ENCODE measurements around the gene RAB3D.

The RAB3D gene

DNA sequence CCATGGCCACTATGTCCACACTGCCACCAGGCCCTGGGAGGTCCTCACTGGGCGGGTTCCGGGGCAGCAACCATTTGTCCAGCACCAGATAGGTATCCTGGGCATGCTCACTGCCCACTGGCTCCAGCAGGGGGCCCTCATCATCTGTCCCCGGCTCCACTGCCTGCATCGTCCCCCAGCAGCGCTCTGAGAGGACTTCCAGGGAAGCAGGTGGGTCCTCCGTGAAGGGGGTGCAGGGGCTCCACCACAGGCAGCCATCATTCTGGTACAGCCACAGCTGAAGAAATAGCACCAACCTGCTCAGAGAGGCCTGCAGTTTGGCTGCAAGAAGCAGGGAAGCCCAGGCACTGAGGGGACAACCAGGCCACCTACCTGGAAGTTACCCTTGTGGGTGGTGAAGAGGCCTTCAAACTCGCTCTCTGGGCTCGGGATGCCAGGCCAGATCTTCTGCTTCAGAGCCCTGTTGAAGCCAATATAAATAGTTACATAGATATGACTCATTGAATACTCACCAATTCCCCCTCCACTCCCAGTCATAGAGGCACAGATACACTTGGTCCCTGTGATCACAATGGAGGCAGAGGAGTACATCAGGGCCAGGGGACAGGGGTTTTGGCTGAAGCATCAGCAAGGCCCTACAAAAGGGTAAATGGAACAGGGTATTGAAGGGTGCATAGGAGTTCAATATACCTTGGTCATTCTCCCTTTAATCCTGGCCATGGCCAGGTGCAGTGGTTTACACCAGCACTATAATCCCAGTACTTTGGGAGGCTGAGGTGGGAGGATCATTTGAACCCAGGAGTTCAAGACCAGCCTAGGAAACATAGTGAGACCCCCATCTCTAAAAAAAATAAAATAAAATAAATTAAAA lies 39.1 kb upstream of the RAB3D start:
- Histone ChIP-seq H3K79me1 (ENCODE audit: low read length) (peaks cover 7% of the 10 kb centered on the region), H3K14ac (ENCODE audit: low read length) (no peak overlapping the region), H2AFZ (ENCODE audit: insufficient read depth, low read length, poor library complexity) (no peak overlapping the region), H4K8ac (ENCODE audit: low read depth, low read length) (no peak overlapping the region), H3K18ac (ENCODE audit: low read length) (no peak overlapping the region), H4K91ac (ENCODE audit: low read depth, low read length) (no peak overlapping the region), H3K4me1 (ENCODE audit: control insufficient read depth in 1 of 2, insufficient read depth in 2 of 2, low read length in 2 of 2) (peaks cover 21 to 25% of the 10 kb centered on the region in 2 experiments), H3K4me2 (ENCODE audit: low read length) (no peak overlapping the region), H2BK120ac (ENCODE audit: insufficient read depth, low read length, poor library complexity) (no peak overlapping the region), H3K4ac (ENCODE audit: low read depth, low read length) (no peak overlapping the region), H3K23ac (ENCODE audit: low read length) (no peak overlapping the region), H3K9me3 (ENCODE audit: insufficient read depth, low read depth, low read length) (peaks cover 2% of the 10 kb centered on the region), H4K12ac (ENCODE audit: low read depth, low read length) (no peak overlapping the region), H3K36me3 (ENCODE audit: control insufficient read depth in 1 of 2, insufficient read depth in 2 of 2, low read length in 2 of 2) (no peaks in the 10 kb centered on the region), H3K9ac (ENCODE audit: low read length) (no peak overlapping the region), H3K27me3 (ENCODE audit: insufficient read depth, low read length) (no peaks in the 10 kb centered on the region), H2BK12ac (ENCODE audit: low read length) (no peak overlapping the region), H2AK5ac (ENCODE audit: low read length) (no peak overlapping the region), H3K79me2 (ENCODE audit: control insufficient read depth, insufficient read depth, low read length, poor library complexity) (peaks cover 5% of the 10 kb centered on the region), H3K4me3 (ENCODE audit: low read depth, low read length) (no peak overlapping the region), H2BK5ac (ENCODE audit: low read depth, low read length, poor library complexity) (no peak overlapping the region), H3K27ac (ENCODE audit: low read depth, low read length) (no peak overlapping the region)
- no CpG with 5 or more reads among the region's 8 CpGs for WGBS (ENCODE audit: extremely low coverage, insufficient coverage, insufficient read length)
- peak; percentile 30 to 67 for DNase-seq

GRCh38 chr19:11377756-11378155 lies 38.3 kb upstream of the RAB3D start:
- Histone ChIP-seq H4K12ac (ENCODE audit: low read depth, low read length) (no peak overlapping the region), H3K4me1 (ENCODE audit: control insufficient read depth in 1 of 2, insufficient read depth in 2 of 2, low read length in 2 of 2) (peaks cover 16 to 19% of the 10 kb centered on the region in 2 experiments), H2BK5ac (ENCODE audit: low read depth, low read length, poor library complexity) (no peak overlapping the region), H2AK5ac (ENCODE audit: low read length) (no peak overlapping the region), H3K4me2 (ENCODE audit: low read length) (no peak overlapping the region), H3K4me3 (ENCODE audit: low read depth, low read length) (no peak overlapping the region), H3K23ac (ENCODE audit: low read length) (no peak overlapping the region), H3K14ac (ENCODE audit: low read length) (no peak overlapping the region), H3K27me3 (ENCODE audit: insufficient read depth, low read length) (no peaks in the 10 kb centered on the region), H3K18ac (ENCODE audit: low read length) (no peak overlapping the region), H3K36me3 (ENCODE audit: control insufficient read depth in 1 of 2, insufficient read depth in 2 of 2, low read length in 2 of 2) (no peaks in the 10 kb centered on the region), H4K8ac (ENCODE audit: low read depth, low read length) (no peak overlapping the region), H2BK12ac (ENCODE audit: low read length) (no peak overlapping the region), H3K4ac (ENCODE audit: low read depth, low read length) (no peak overlapping the region), H2AFZ (ENCODE audit: insufficient read depth, low read length, poor library complexity) (no peak overlapping the region), H3K79me1 (ENCODE audit: low read length) (peaks cover 7% of the 10 kb centered on the region), H3K9ac (ENCODE audit: low read length) (no peak overlapping the region), H3K79me2 (ENCODE audit: control insufficient read depth, insufficient read depth, low read length, poor library complexity) (peaks cover 5% of the 10 kb centered on the region), H2BK120ac (ENCODE audit: insufficient read depth, low read length, poor library complexity) (no peak overlapping the region), H3K27ac (ENCODE audit: low read depth, low read length) (no peak overlapping the region), H3K9me3 (ENCODE audit: insufficient read depth, low read depth, low read length) (peaks cover 2% of the 10 kb centered on the region), H4K91ac (ENCODE audit: low read depth, low read length) (no peak overlapping the region)
- DNase-seq, result no peak
- no CpG with 5 or more reads among the region's 3 CpGs for WGBS (ENCODE audit: extremely low coverage, insufficient coverage, insufficient read length)

DNA sequence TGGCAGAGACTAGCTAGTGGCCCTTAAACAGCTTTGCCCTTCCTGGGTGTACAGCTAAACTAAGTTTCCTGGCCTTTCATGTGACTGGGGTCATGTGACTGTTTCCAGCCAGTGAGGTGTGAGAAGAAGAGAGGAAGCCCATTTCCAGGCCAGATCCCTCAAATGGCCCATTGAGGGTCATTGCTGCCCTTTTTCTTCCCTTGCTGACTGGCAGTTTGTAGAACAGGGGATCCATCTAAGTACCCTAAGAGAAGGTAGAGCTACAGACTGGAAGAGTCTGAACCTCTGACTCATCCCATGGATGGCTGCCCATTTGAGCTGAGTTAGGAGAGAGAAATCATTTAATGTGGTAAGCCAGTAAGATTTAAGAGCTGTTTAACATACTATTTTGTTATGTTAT lies 37.8 kb upstream of the RAB3D start:
- H3K27ac ChIP-seq (ENCODE audit: low read depth, low read length), result no peak overlapping the region
- H4K12ac ChIP-seq (ENCODE audit: low read depth, low read length), result no peak overlapping the region
- no peak overlapping the region for H2AFZ ChIP-seq (ENCODE audit: insufficient read depth, low read length, poor library complexity)
- no peak overlapping the region for H3K4me3 ChIP-seq (ENCODE audit: low read depth, low read length)
- H3K18ac ChIP-seq (ENCODE audit: low read length), result no peak overlapping the region
- H3K79me1 ChIP-seq (ENCODE audit: low read length), result peaks cover 7% of the 10 kb centered on the region
- no peak overlapping the region for H2AK5ac ChIP-seq (ENCODE audit: low read length)
- no peak overlapping the region for H2BK120ac ChIP-seq (ENCODE audit: insufficient read depth, low read length, poor library complexity)
- no peak overlapping the region for H3K9ac ChIP-seq (ENCODE audit: low read length)
- peak overlapping the region; percentile 2 for H4K8ac ChIP-seq (ENCODE audit: low read depth, low read length)
- no peak overlapping the region for H3K4ac ChIP-seq (ENCODE audit: low read depth, low read length)
- no peaks in the 10 kb centered on the region for H3K36me3 ChIP-seq (ENCODE audit: control insufficient read depth in 1 of 2, insufficient read depth in 2 of 2, low read length in 2 of 2)
- DNase-seq, result peak in 1 of 2 donors; percentile 33
- no peaks in the 10 kb centered on the region for H3K27me3 ChIP-seq (ENCODE audit: insufficient read depth, low read length)
- H3K23ac ChIP-seq (ENCODE audit: low read length), result no peak overlapping the region
- H3K79me2 ChIP-seq (ENCODE audit: control insufficient read depth, insufficient read depth, low read length, poor library complexity), result peaks cover 5% of the 10 kb centered on the region
- H3K4me2 ChIP-seq (ENCODE audit: low read length), result no peak overlapping the region
- no peak overlapping the region for H2BK12ac ChIP-seq (ENCODE audit: low read length)
- H2BK5ac ChIP-seq (ENCODE audit: low read depth, low read length, poor library complexity), result no peak overlapping the region
- H4K91ac ChIP-seq (ENCODE audit: low read depth, low read length), result no peak overlapping the region
- peaks cover 16 to 19% of the 10 kb centered on the region in 2 experiments for H3K4me1 ChIP-seq (ENCODE audit: control insufficient read depth in 1 of 2, insufficient read depth in 2 of 2, low read length in 2 of 2)
- peaks cover 2% of the 10 kb centered on the region for H3K9me3 ChIP-seq (ENCODE audit: insufficient read depth, low read depth, low read length)
- no peak overlapping the region for H3K14ac ChIP-seq (ENCODE audit: low read length)

DNA sequence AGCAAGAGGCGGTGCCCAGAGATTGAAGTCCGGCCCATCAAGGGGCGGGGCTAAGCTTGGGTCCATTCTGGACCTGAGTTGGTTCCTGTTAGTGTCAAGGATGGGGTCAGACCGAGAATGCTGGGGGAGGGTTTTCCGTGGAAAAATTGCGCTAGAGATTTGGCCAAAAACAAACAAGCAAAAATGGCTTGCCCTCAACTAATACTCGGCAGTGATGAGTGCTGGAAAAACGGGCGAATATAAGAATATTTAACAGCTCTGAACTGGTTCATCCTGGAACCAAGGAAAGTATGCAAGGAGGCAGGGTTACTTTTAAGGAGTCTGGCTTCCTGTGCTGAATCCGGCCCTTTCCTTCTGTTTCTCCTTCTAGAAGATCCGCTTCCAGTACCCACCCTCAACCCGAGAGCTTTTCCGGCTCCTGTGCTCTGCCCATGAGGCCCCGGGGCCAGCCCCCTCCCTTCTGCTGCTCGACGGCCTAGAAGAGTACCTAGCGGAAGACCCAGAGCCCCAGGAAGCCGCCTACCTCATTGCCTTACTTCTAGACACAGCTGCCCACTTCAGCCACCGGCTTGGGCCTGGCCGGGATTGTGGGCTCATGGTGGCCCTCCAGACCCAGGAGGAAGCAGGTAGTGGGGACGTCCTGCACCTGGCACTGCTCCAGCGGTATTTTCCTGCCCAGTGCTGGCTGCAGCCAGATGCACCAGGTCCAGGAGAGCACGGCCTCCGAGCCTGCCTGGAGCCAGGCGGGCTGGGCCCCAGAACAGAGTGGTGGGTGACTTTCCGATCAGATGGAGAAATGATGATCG lies 35.9 kb upstream of the RAB3D start:
- H3K27ac ChIP-seq (ENCODE audit: low read depth, low read length), result peak overlapping the region; percentile 49
- peak overlapping the region; percentile 12 for H2BK120ac ChIP-seq (ENCODE audit: insufficient read depth, low read length, poor library complexity)
- H3K36me3 ChIP-seq (ENCODE audit: control insufficient read depth in 1 of 2, insufficient read depth in 2 of 2, low read length in 2 of 2), result no peaks in the 10 kb centered on the region
- peak overlapping the region; percentile 87 for H4K91ac ChIP-seq (ENCODE audit: low read depth, low read length)
- peaks cover 7% of the 10 kb centered on the region in 2 experiments for H3K4me1 ChIP-seq (ENCODE audit: control insufficient read depth in 1 of 2, insufficient read depth in 2 of 2, low read length in 2 of 2)
- H3K4me2 ChIP-seq (ENCODE audit: low read length), result peak overlapping the region; percentile 70
- peaks cover 2% of the 10 kb centered on the region for H3K9me3 ChIP-seq (ENCODE audit: insufficient read depth, low read depth, low read length)
- H3K27me3 ChIP-seq (ENCODE audit: insufficient read depth, low read length), result no peaks in the 10 kb centered on the region
- WGBS (ENCODE audit: extremely low coverage, insufficient coverage, insufficient read length), result no CpG with 5 or more reads among the region's 27 CpGs
- peak overlapping the region; percentile 86 for H3K14ac ChIP-seq (ENCODE audit: low read length)
- peak overlapping the region; percentile 8 for H3K4me3 ChIP-seq (ENCODE audit: low read depth, low read length)
- peak overlapping the region; percentile 80 for H2AFZ ChIP-seq (ENCODE audit: insufficient read depth, low read length, poor library complexity)
- H2BK5ac ChIP-seq (ENCODE audit: low read depth, low read length, poor library complexity), result peak overlapping the region; percentile 23
- H2AK5ac ChIP-seq (ENCODE audit: low read length), result peak overlapping the region; percentile 96
- peak overlapping the region; percentile 94 for H4K8ac ChIP-seq (ENCODE audit: low read depth, low read length)
- H2BK12ac ChIP-seq (ENCODE audit: low read length), result no peak overlapping the region
- DNase-seq, result no peak
- H3K4ac ChIP-seq (ENCODE audit: low read depth, low read length), result peak overlapping the region; percentile 13
- peak overlapping the region; percentile 76 for H4K12ac ChIP-seq (ENCODE audit: low read depth, low read length)
- no peak overlapping the region for H3K23ac ChIP-seq (ENCODE audit: low read length)
- no peak overlapping the region for H3K9ac ChIP-seq (ENCODE audit: low read length)
- peaks cover 7% of the 10 kb centered on the region for H3K79me1 ChIP-seq (ENCODE audit: low read length)
- peak overlapping the region; percentile 74 for H3K18ac ChIP-seq (ENCODE audit: low read length)
- peaks cover 5% of the 10 kb centered on the region for H3K79me2 ChIP-seq (ENCODE audit: control insufficient read depth, insufficient read depth, low read length, poor library complexity)

Measured in trophoblast cell (in vitro differentiated cells and primary cell).